Mammary epithelial cell (primary cell): ENCODE measurements around the gene ZNF385A.

Experiments
- CTCF ChIP-seq, 2 donors: IDR thresholded peaks in 1 of 2; conservative IDR thresholded peaks in 1 of 2; 2 replicates each; pipeline ENCODE4 v1.5.1; 2011 to 2012; ENCODE audit warnings: inconsistent platforms in 2 of 2, low read length in 2 of 2, mild to moderate bottlenecking in 2 of 2, control low read depth in 1 of 2, low read depth in 1 of 2; ENCODE audit not compliant: insufficient read depth in 1 of 2; ENCODE audit errors: extremely low read depth in 1 of 2
- EZH2 ChIP-seq: IDR thresholded peaks from 2 replicates; pipeline ENCODE4 v1.6.1; 2012; ENCODE audit warnings: low read length, inconsistent platforms, borderline replicate concordance

GRCh38 chr12:54379398-54380201 lies 4.9 kb downstream of the ZNF385A start:
- TF ChIP-seq CTCF (conservative IDR thresholded peaks at IDR 0.05 in 1 of 2, IDR thresholded peaks at IDR 0.05 in 1 of 2; ENCODE audit: extremely low read depth in 1 of 2, insufficient read depth in 1 of 2, low read depth in 1 of 2, low read length in 2 of 2) (peak; percentile 100), EZH2 (no peak)
